Fibroblast of lung (primary cell): Measurements from ENCODE around the gene RAPGEF2. TPM values are rescaled to one million over a fixed set of nuclear protein-coding genes. Genes with fewer than 3 reads are reported as not detected.

Source experiments
- DNase-seq, 2 donors: peaks; one replicate each; pipeline versions ENCODE4 v3.0.0 to v3.0.0-alpha.2; 2010; ENCODE audit warnings: low read depth in 2 of 2
- H2AFZ ChIP-seq: 2 replicates; pipeline ENCODE4 v1.5.1; 2012; ENCODE audit warnings: low read length, control low read depth, inconsistent platforms
- H3K27ac ChIP-seq: 2 replicates; pipeline ENCODE4 v1.5.1; 2011; ENCODE audit warnings: low read length, control low read depth; ENCODE audit not compliant: insufficient read depth
- H3K27me3 ChIP-seq: 2 replicates; pipeline ENCODE4 v1.5.1; 2011; ENCODE audit warnings: mild to moderate bottlenecking, low read length; ENCODE audit not compliant: control insufficient read depth, insufficient read depth
- H3K36me3 ChIP-seq: 2 replicates; pipeline ENCODE4 v1.5.1; 2011; ENCODE audit warnings: low read length; ENCODE audit not compliant: control insufficient read depth, insufficient read depth
- H3K4me1 ChIP-seq: 2 replicates; pipeline ENCODE4 v1.5.1; 2011; ENCODE audit warnings: low read length; ENCODE audit not compliant: control insufficient read depth, insufficient read depth; ENCODE audit errors: extremely low read depth
- H3K4me2 ChIP-seq: 2 replicates; pipeline ENCODE4 v1.5.1; 2011; ENCODE audit warnings: low read length, control low read depth; ENCODE audit not compliant: insufficient read depth; ENCODE audit errors: extremely low read depth
- H3K4me3 ChIP-seq, 4 experiments: fragments of 200-600 bp in 1 of 4; sonication (generic) in 1 of 4; replicated peaks in 1 of 4; 2 replicates each; pipeline ENCODE4 v1.5.1; 2011 to 2016; ENCODE audit warnings: low read length in 4 of 4, low read depth in 3 of 4, mild to moderate bottlenecking in 3 of 4, control low read depth in 2 of 4, inconsistent platforms in 1 of 4, mixed read lengths in 1 of 4; ENCODE audit not compliant: insufficient read depth in 1 of 4; ENCODE audit errors: control extremely low read depth in 1 of 4
- H3K79me2 ChIP-seq: 2 replicates; pipeline ENCODE4 v1.5.1; 2012; ENCODE audit warnings: mild to moderate bottlenecking, low read length, inconsistent platforms; ENCODE audit not compliant: control insufficient read depth, insufficient read depth
- H3K9ac ChIP-seq: 2 replicates; pipeline ENCODE4 v1.5.1; 2011; ENCODE audit warnings: mild to moderate bottlenecking, low read length, control low read depth; ENCODE audit not compliant: insufficient read depth
- H3K9me3 ChIP-seq: 2 replicates; pipeline ENCODE4 v1.5.1; 2012; ENCODE audit warnings: low read depth, low read length; ENCODE audit not compliant: control insufficient read depth, insufficient read depth
- H4K20me1 ChIP-seq: 2 replicates; pipeline ENCODE4 v1.5.1; 2011; ENCODE audit warnings: low read length; ENCODE audit not compliant: control insufficient read depth, insufficient read depth; ENCODE audit errors: extremely low read depth
- EZH2 ChIP-seq: IDR thresholded peaks from 2 replicates; pipeline ENCODE4 v1.5.1; 2012; ENCODE audit warnings: low read length, control low read depth, mild to moderate bottlenecking; ENCODE audit errors: missing control alignments
- polyA plus RNA-seq, 2 donors: library from polyadenylated mRNA; depleted of rRNA in 1 of 2; stranded (reverse) in 1 of 2; unstranded in 1 of 2; fragments of >200 nt; gene quantifications; 2 replicates each; pipeline ENCODE4 v1.2.1, GENCODE V29; 2011 to 2012; ENCODE audit warnings: missing spikeins in 1 of 2
- total RNA-seq: library from RNA; depleted of rRNA; stranded (reverse); fragments of >200 nt; gene quantifications from 2 replicates; pipeline ENCODE4 v1.2.1, GENCODE V29; 2014
- TF ChIP-seq, protein P1 (sequence below), 2 donors: IDR thresholded peaks in 1 of 2; conservative IDR thresholded peaks in 1 of 2; 1 replicate in 1 of 2; 2 replicates in 1 of 2; pipeline ENCODE4 v1.5.1; 2011 to 2012; ENCODE audit warnings: low read length in 2 of 2, control low read depth in 1 of 2, inconsistent platforms in 1 of 2, low read depth in 1 of 2, mild to moderate bottlenecking in 1 of 2

The RAPGEF2 gene
- total and polyA plus RNA-seq, 2 donors (not counting 1 experiment from before 2014, with no cell fraction given): 45.5 to 58.5 TPM

DNA sequence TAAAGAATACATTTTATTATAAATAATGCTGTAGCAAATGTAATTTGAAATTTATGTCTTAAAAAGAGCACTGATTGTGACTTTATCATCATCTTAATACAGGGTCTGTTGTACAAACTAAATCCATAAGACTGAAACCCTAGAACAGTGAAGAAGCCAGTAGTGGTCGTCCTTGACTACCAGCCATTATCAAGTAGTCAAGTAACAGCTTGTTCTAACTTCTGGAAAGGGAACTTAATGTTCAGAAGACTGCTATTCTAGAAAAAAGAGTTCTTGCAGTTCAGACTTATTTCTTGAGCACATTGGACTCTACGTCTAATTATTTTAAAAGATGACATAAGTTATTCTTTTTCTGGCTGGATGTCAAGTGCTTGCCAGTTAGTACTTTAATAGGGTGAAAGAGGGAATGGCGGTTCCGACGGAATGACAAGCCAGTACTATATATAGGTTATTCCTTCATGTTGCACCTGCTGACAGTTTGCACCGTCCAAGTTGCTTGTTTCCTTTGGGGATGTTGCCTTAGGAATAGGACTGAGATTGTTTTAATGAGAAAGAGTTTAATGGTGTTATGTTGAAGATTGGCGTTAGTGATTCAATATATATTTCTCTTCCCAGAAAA is 109.9 kb downstream of the RAPGEF2 start:
- no peak overlapping the region for H3K4me3 ChIP-seq
- TF ChIP-seq, protein P1, sequence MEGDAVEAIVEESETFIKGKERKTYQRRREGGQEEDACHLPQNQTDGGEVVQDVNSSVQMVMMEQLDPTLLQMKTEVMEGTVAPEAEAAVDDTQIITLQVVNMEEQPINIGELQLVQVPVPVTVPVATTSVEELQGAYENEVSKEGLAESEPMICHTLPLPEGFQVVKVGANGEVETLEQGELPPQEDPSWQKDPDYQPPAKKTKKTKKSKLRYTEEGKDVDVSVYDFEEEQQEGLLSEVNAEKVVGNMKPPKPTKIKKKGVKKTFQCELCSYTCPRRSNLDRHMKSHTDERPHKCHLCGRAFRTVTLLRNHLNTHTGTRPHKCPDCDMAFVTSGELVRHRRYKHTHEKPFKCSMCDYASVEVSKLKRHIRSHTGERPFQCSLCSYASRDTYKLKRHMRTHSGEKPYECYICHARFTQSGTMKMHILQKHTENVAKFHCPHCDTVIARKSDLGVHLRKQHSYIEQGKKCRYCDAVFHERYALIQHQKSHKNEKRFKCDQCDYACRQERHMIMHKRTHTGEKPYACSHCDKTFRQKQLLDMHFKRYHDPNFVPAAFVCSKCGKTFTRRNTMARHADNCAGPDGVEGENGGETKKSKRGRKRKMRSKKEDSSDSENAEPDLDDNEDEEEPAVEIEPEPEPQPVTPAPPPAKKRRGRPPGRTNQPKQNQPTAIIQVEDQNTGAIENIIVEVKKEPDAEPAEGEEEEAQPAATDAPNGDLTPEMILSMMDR (conservative IDR thresholded peaks at IDR 0.05 in 1 of 2, IDR thresholded peaks at IDR 0.05 in 1 of 2; ENCODE audit: low read depth in 1 of 2, low read length in 2 of 2): no peak
- no peak for TF ChIP-seq EZH2
- H4K20me1 ChIP-seq: no peaks in the 10 kb centered on the region
- no peak overlapping the region for H2AFZ ChIP-seq
- H3K27me3 ChIP-seq: no peaks in the 10 kb centered on the region
- H3K27ac ChIP-seq: no peak overlapping the region
- no peak overlapping the region for H3K9ac ChIP-seq
- DNase-seq: no peak
- H3K36me3 ChIP-seq: no peaks in the 10 kb centered on the region
- no peak overlapping the region for H3K4me2 ChIP-seq
- H3K79me2 ChIP-seq: no peaks in the 10 kb centered on the region
- H3K9me3 ChIP-seq: no peaks in the 10 kb centered on the region
- peaks cover 3% of the 10 kb centered on the region for H3K4me1 ChIP-seq

DNA sequence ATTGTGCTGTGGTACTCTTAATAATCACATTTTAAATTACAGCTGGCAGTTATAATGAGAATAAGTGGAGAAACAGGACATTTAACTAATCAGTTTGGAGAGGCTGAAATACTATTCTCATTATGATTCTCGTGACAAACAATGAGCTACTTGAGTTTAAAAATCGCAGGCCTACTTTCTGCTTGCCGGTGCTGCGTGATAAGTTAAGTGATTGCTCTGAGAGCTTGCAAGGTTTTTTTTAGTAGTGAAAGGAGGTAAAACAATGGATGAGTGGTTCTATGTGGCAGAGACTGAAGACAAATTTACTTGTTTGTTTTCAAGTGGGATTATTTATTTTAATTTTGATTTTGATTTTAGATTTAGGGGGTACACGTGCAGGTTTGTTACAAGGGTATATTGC is 114.0 kb downstream of the RAPGEF2 start:
- TF ChIP-seq EZH2: no peak
- TF ChIP-seq, protein P1 (conservative IDR thresholded peaks at IDR 0.05 in 1 of 2, IDR thresholded peaks at IDR 0.05 in 1 of 2; ENCODE audit: low read depth in 1 of 2, low read length in 2 of 2): no peak
- Histone ChIP-seq H3K79me2 (no peaks in the 10 kb centered on the region), H3K27ac (no peak overlapping the region), H3K4me3 (no peak overlapping the region), H2AFZ (no peak overlapping the region), H3K27me3 (no peaks in the 10 kb centered on the region), H3K4me2 (no peak overlapping the region), H3K36me3 (no peaks in the 10 kb centered on the region), H3K4me1 (no peaks in the 10 kb centered on the region), H3K9me3 (no peaks in the 10 kb centered on the region), H3K9ac (no peak overlapping the region), H4K20me1 (no peaks in the 10 kb centered on the region)
- DNase-seq: no peak

DNA sequence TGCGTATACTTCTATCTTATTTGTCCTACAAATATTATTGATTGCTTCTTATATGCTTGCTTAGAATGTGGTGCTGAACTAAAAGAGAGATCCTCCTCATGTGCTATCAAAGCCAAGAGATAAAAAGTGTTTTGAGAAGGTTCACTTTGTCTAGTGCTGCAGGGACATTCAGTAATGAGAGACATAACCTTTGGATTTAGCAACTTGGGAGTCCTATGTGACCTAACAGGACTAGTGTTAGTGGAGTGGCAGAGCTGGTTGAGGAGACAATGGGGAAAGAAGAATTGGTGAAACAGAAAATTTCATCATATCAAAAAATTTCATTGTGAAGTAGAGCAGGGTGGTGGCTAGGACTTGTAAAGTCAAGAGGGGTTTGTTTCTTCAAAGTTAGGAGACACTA is 117.0 kb downstream of the RAPGEF2 start:
- H3K27me3 ChIP-seq: no peaks in the 10 kb centered on the region
- no peak overlapping the region for H3K27ac ChIP-seq
- H3K79me2 ChIP-seq: no peaks in the 10 kb centered on the region
- no peak for DNase-seq
- no peak overlapping the region for H2AFZ ChIP-seq
- TF ChIP-seq, protein P1 (conservative IDR thresholded peaks at IDR 0.05 in 1 of 2, IDR thresholded peaks at IDR 0.05 in 1 of 2; ENCODE audit: low read depth in 1 of 2, low read length in 2 of 2): no peak
- no peak for TF ChIP-seq EZH2
- H3K9me3 ChIP-seq: no peaks in the 10 kb centered on the region
- no peaks in the 10 kb centered on the region for H3K4me1 ChIP-seq
- no peaks in the 10 kb centered on the region for H3K36me3 ChIP-seq
- no peak overlapping the region for H3K9ac ChIP-seq
- no peak overlapping the region for H3K4me2 ChIP-seq
- no peaks in the 10 kb centered on the region for H4K20me1 ChIP-seq
- H3K4me3 ChIP-seq: no peak overlapping the region
